ENCODE data around the gene AADAT. TPM values are rescaled to one million over a fixed set of nuclear protein-coding genes. Genes with fewer than 3 reads are reported as not detected.

The AADAT gene
- total and polyA plus RNA-seq, 9 of the 15 experiments (the other 6 are each of a cell fraction or from before 2014, with no cell fraction given), result 0.06 to 0.07 TPM; not detected in 7

GRCh38 chr4:170089274-170089667, 485 bp downstream of the AADAT start:
- intact Hi-C loops (cut with micrococcal nuclease), result no loop called here
- no peak for DNase-seq (ENCODE audit: extremely low read depth in 1 of 4, low spot score in 3 of 4)
- Histone ChIP-seq H2AFZ (ENCODE audit: low read depth, low read length) (no peak overlapping the region), H3K9ac (ENCODE audit: insufficient read depth in 1 of 2, low read depth in 2 of 2, low read length in 2 of 2) (no peak overlapping the region), H3K27me3 (ENCODE audit: control insufficient read depth in 2 of 2, insufficient read depth in 2 of 2, low read length in 2 of 2) (no peaks in the 10 kb centered on the region; a peak in 1 of 5 replicates), H4K20me1 (replicated peaks; ENCODE audit: control insufficient read depth, insufficient read depth, low read length) (no peaks in the 10 kb centered on the region), H3K4me1 (replicated peaks in 1 of 2; ENCODE audit: control insufficient read depth in 2 of 2, insufficient read depth in 2 of 2, low read length in 2 of 2) (peaks cover 0 to 7% of the 10 kb centered on the region in 2 experiments; a peak in 1 of 5 replicates), H3K79me2 (ENCODE audit: control insufficient read depth, insufficient read depth, low read length) (no peaks in the 10 kb centered on the region), H3K9me3 (replicated peaks; ENCODE audit: control insufficient read depth, insufficient read depth, low read depth, low read length) (no peaks in the 10 kb centered on the region), H3K27ac (ENCODE audit: extremely low read depth, low read depth, low read length) (no peak overlapping the region), H3K4me2 (ENCODE audit: insufficient read depth, low read length) (no peak overlapping the region), H3K4me3 (no peak overlapping the region), H3K9me1 (ENCODE audit: control insufficient read depth, insufficient read depth, low read length) (no peaks in the 10 kb centered on the region), H3K36me3 (ENCODE audit: control insufficient read depth, insufficient read depth, low read length) (no peaks in the 10 kb centered on the region)
- ChIA-PET CTCF (ENCODE audit: low intra/inter-chr PET ratio) (no interaction called here), POLR2A (no interaction called here)
- in situ Hi-C loops (cut with MboI), result no loop called here
- 26% methylated on average over 15 of the region's 18 CpGs for whole genome bisulfite sequencing (ENCODE audit: insufficient coverage, low coverage, missing lambda C conversion rate)
- no peak for ATAC-seq
- TF ChIP-seq ZZZ3 (IDR thresholded peaks at IDR 0.05) (no peak), FOXA1 (IDR thresholded peaks at IDR 0.05; ENCODE audit: borderline replicate concordance) (no peak), ZNF197 (CRISPR knock-in tag; IDR thresholded peaks at IDR 0.05; ENCODE audit: low read depth) (no peak), BCL6 (CRISPR knock-in tag; IDR thresholded peaks at IDR 0.05) (no peak), EWSR1 (IDR thresholded peaks at IDR 0.05; ENCODE audit: borderline replicate concordance, low read depth, partially characterized antibody) (no peak), HOXB6 (CRISPR knock-in tag; IDR thresholded peaks at IDR 0.05; ENCODE audit: borderline replicate concordance) (no peak), TCF7 (IDR thresholded peaks at IDR 0.05; ENCODE audit: borderline replicate concordance) (no peak)
- FAIRE-seq, result no peak
- BruUV-seq (replicated peaks), result no TSS peak

- CTCF ChIA-PET (ENCODE audit: low intra/inter-chr PET ratio), result no interaction called here
- Histone ChIP-seq H3K9ac (ENCODE audit: insufficient read depth in 1 of 2, low read depth in 2 of 2, low read length in 2 of 2) (no peak overlapping the region), H3K4me1 (replicated peaks in 1 of 2; ENCODE audit: control insufficient read depth in 2 of 2, insufficient read depth in 2 of 2, low read length in 2 of 2) (peaks cover 0 to 7% of the 10 kb centered on the region in 2 experiments; a peak in 1 of 5 replicates), H3K4me2 (ENCODE audit: insufficient read depth, low read length) (no peak overlapping the region), H2AFZ (ENCODE audit: low read depth, low read length) (no peak overlapping the region), H3K9me1 (ENCODE audit: control insufficient read depth, insufficient read depth, low read length) (no peaks in the 10 kb centered on the region), H4K20me1 (replicated peaks; ENCODE audit: control insufficient read depth, insufficient read depth, low read length) (no peaks in the 10 kb centered on the region), H3K79me2 (ENCODE audit: control insufficient read depth, insufficient read depth, low read length) (no peaks in the 10 kb centered on the region), H3K36me3 (ENCODE audit: control insufficient read depth, insufficient read depth, low read length) (no peaks in the 10 kb centered on the region), H3K27ac (ENCODE audit: extremely low read depth, low read depth, low read length) (no peak overlapping the region), H3K4me3 (no peak overlapping the region), H3K9me3 (replicated peaks; ENCODE audit: control insufficient read depth, insufficient read depth, low read depth, low read length) (no peaks in the 10 kb centered on the region), H3K27me3 (ENCODE audit: control insufficient read depth in 2 of 2, insufficient read depth in 2 of 2, low read length in 2 of 2) (no peaks in the 10 kb centered on the region; a peak in 1 of 5 replicates)
- TF ChIP-seq SRSF9 (IDR thresholded peaks at IDR 0.05; ENCODE audit: borderline replicate concordance, low read depth, low read length) (no peak), PCBP2 (IDR thresholded peaks at IDR 0.05; ENCODE audit: low read depth, low read length, poor library complexity, severe bottlenecking) (no peak), CTBP1 (IDR thresholded peaks at IDR 0.05; ENCODE audit: borderline replicate concordance) (no peak), GTF2F1 (IDR thresholded peaks at IDR 0.05; ENCODE audit: low read depth, low read length) (no peak), ZNF197 (CRISPR knock-in tag; IDR thresholded peaks at IDR 0.05; ENCODE audit: low read depth) (no peak)
- POLR2A ChIA-PET, result no interaction called here
- DNase-seq (ENCODE audit: extremely low read depth in 1 of 4, low spot score in 3 of 4) (no peak), FAIRE-seq (no peak), ATAC-seq (no peak)
- in situ Hi-C loops (cut with MboI) (no loop called here), intact Hi-C loops (cut with micrococcal nuclease) (no loop called here)
- WGBS (ENCODE audit: insufficient coverage, low coverage, missing lambda C conversion rate), result 0% methylated on average over 2 of the region's 2 CpGs
- BruUV-seq (replicated peaks), result no TSS peak
These were observed 1.0 kb downstream of the AADAT start for GRCh38 chr4:170088716-170089115.

Data from K562 (cell line).